ENCODE data around the gene WDR18. TPM values are rescaled to one million over a fixed set of nuclear protein-coding genes. Genes with fewer than 3 reads are reported as not detected.
"Not testable (repeated sequence)": the region's sequence is repeated elsewhere in the genome, so short reads cannot be mapped to it uniquely, and the experiment has no call there.

WDR18 gene
- total RNA-seq, 1 donor from 2014 or later: 38.6 TPM

DNA sequence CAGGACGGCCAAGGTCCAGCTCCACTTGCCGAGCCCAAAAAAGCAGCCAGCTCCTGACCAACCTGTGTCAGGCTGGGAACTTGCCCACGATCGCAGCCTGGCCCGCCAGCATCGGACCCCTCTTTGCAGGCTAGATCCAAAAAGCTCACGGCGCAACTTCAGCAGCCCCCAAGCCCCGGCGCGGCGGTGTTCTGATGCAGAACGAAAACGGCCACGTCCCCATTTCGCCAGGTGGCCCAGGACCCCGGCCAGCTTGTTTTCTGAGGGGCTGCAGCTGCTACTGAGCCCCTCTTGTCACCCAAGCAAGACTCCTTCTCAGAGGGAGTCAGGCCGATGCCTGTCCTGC is 35.4 kb downstream of the WDR18 start:
- H3K27me3 Mint-ChIP-seq (ENCODE audit: insufficient read depth, low read depth): peaks cover 9% of the 10 kb centered on the region
- no peak overlapping the region for H3K27ac Mint-ChIP-seq
- H3K79me2 ChIP-seq (ENCODE audit: low read depth): peaks cover 62% of the 10 kb centered on the region

DNA sequence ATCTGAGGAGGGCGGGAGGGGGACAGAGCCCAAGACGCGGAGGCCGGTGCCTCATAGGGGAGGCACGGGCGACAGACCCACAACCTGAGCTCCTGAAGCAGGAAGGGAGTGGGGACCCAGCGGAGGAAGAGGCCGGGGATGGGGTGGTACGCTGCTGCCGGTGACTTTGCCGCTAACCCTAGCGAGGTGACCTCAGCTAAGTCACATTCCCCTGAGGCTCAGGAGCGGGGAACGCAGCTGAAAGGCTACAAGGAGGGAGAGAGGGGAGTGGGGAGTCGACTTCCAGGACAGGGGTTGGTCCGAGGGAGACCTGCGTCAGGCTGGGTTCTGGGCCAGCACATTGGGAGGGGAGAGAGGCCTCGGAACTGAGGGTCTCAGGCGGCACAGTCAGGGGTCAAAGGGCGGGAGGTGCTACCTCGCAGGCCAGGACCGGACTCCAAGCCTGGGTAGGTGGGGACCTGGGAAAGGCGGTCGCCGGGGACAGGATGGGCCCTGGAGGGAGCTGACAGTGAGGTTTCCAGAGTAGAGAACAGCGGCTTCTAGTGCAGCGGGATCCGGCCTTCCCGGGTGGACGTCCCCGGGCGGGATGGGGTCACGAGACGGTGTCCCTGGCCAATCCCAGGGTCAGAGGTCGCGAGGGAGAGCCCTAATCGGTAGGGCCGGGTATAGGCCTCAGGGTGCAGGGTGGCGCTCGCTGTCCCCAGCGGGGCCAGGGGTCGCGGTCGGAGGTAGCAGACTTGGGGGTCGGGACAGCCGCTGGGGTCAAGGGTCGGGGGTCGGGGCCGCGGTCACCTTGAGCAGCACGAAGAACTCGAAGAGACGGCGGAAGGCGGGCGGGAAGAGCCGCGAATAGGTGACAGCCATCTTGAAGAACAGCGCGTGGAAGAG is 36.1 kb downstream of the WDR18 start:
- TF ChIP-seq EZH2phosphoT487 (IDR thresholded peaks at IDR 0.05) (no peak), CTCF (IDR thresholded peaks at IDR 0.05) (no peak), EZH2 (IDR thresholded peaks at IDR 0.05) (no peak)
- peaks cover 21% of the 10 kb centered on the region for H3K4me1 ChIP-seq
- no peaks in the 10 kb centered on the region for H3K9me3 ChIP-seq (ENCODE audit: low read depth)
- no peaks in the 10 kb centered on the region for H3K9me3 Mint-ChIP-seq
- H3K9ac ChIP-seq: peak overlapping the region; percentile 85
- no peak overlapping the region for H2AFZ ChIP-seq (replicated peaks)
- peaks cover 56% of the 10 kb centered on the region for H3K79me2 ChIP-seq (ENCODE audit: low read depth)
- no peaks in the 10 kb centered on the region for H3K36me3 Mint-ChIP-seq
- H3K36me3 ChIP-seq: no peaks in the 10 kb centered on the region
- H3K27ac Mint-ChIP-seq: peak overlapping the region; percentile 21
- H4K20me1 ChIP-seq (ENCODE audit: low read depth): peaks cover 54% of the 10 kb centered on the region
- H3K4me1 Mint-ChIP-seq: peaks cover 41% of the 10 kb centered on the region
- peak overlapping the region; percentile 97 for H3K4me2 ChIP-seq
- peaks cover 25% of the 10 kb centered on the region for H3F3A ChIP-seq (ENCODE audit: low read depth)
- H3K27me3 Mint-ChIP-seq (ENCODE audit: insufficient read depth, low read depth): peaks cover 11% of the 10 kb centered on the region
- peak overlapping the region; percentile 91 for H3K4me3 Mint-ChIP-seq
- peak overlapping the region; percentile 97 for H3K4me3 ChIP-seq
- H3K27me3 ChIP-seq: no peaks in the 10 kb centered on the region
- DNase-seq (ENCODE audit: low spot score): peak; percentile 43
- no peak overlapping the region for H3K27ac ChIP-seq

More for the DNA sequence above, 35.4 kb downstream of the WDR18 start:
- H3K9ac ChIP-seq: peak overlapping the region; percentile 85
- H3K36me3 ChIP-seq: no peaks in the 10 kb centered on the region
- H3K4me3 ChIP-seq: peak overlapping the region; percentile 97
- peaks cover 21% of the 10 kb centered on the region for H3K4me1 ChIP-seq
- H3K27ac ChIP-seq: no peak overlapping the region
- H4K20me1 ChIP-seq (ENCODE audit: low read depth): peaks cover 60% of the 10 kb centered on the region
- Mint-ChIP-seq H3K4me1 (peaks cover 39% of the 10 kb centered on the region), H3K4me3 (peak overlapping the region; percentile 91), H3K9me3 (no peaks in the 10 kb centered on the region), H3K36me3 (no peaks in the 10 kb centered on the region)
- DNase-seq (ENCODE audit: low spot score): no peak
- no peaks in the 10 kb centered on the region for H3K27me3 ChIP-seq
- peak overlapping the region; percentile 97 for H3K4me2 ChIP-seq
- peaks cover 21% of the 10 kb centered on the region for H3F3A ChIP-seq (ENCODE audit: low read depth)
- H2AFZ ChIP-seq (replicated peaks): no peak overlapping the region
- H3K9me3 ChIP-seq (ENCODE audit: low read depth): no peaks in the 10 kb centered on the region
- no peak for TF ChIP-seq EZH2phosphoT487 (IDR thresholded peaks at IDR 0.05)
- TF ChIP-seq CTCF (IDR thresholded peaks at IDR 0.05): no peak
- TF ChIP-seq EZH2 (IDR thresholded peaks at IDR 0.05): no peak

DNA sequence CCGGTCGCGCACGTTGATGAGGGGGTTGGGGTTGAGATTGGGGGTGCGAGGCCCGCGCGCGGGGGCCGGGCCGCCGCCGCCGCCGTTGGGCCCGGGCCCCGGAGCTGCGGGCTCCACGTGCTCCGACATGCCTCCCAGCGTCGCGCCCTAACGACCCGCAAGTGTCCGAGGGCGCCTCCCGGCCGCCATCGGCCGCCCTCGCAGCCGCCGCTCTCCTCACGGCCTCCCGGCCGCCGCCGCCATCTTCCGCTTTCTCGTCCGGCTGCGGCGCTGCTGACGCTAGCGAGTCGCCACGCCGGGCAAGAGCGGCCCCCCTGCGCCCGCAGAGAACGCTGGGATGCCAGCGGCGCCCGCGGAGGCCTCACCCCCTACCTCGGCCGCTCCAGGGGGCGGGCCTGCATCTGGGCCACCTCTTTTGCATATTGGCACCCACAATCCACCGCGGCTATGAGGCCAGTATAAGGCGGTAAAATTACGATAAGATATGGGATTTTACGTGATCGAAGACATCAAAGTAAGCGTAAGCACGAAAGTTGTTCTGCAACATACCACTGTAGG is 36.8 kb downstream of the WDR18 start, which contains the start of gene TMEM259:
TMEM259 (minus strand) TSS at position 256 of the 558 bp plus-strand sequence; CDS start at position 129, 127 bp downstream.
- H3K4me3 ChIP-seq: peak within 1 kb of the TSS; percentile 97
- H3K9ac ChIP-seq: peak within 1 kb of the TSS; percentile 85
- no peaks in the 10 kb centered on the region for H3K9me3 ChIP-seq (ENCODE audit: low read depth)
- peaks cover 49% of the 10 kb centered on the region for H3K79me2 ChIP-seq (ENCODE audit: low read depth)
- peak within 1 kb of the TSS; percentile 95 for H3K27ac ChIP-seq
- Mint-ChIP-seq H3K27ac (peak within 1 kb of the TSS; percentile 100), H3K4me1 (peaks cover 38% of the 10 kb centered on the region), H3K9me3 (no peaks in the 10 kb centered on the region), H3K27me3 (ENCODE audit: insufficient read depth, low read depth) (peaks cover 11% of the 10 kb centered on the region), H3K4me3 (peak within 1 kb of the TSS; percentile 91), H3K36me3 (no peaks in the 10 kb centered on the region)
- H3K4me1 ChIP-seq: peaks cover 17% of the 10 kb centered on the region
- H3K36me3 ChIP-seq: no peaks in the 10 kb centered on the region
- H2AFZ ChIP-seq (replicated peaks): peak within 1 kb of the TSS; percentile 27
- TF ChIP-seq CTCF (IDR thresholded peaks at IDR 0.05): peak; percentile 23
- no peak for TF ChIP-seq EZH2phosphoT487 (IDR thresholded peaks at IDR 0.05)
- H4K20me1 ChIP-seq (ENCODE audit: low read depth): peaks cover 47% of the 10 kb centered on the region
- peaks cover 33% of the 10 kb centered on the region for H3F3A ChIP-seq (ENCODE audit: low read depth)
- H3K27me3 ChIP-seq: no peaks in the 10 kb centered on the region
- peak; percentile 98 for DNase-seq (ENCODE audit: low spot score)
- H3K4me2 ChIP-seq: peak within 1 kb of the TSS; percentile 97

DNA sequence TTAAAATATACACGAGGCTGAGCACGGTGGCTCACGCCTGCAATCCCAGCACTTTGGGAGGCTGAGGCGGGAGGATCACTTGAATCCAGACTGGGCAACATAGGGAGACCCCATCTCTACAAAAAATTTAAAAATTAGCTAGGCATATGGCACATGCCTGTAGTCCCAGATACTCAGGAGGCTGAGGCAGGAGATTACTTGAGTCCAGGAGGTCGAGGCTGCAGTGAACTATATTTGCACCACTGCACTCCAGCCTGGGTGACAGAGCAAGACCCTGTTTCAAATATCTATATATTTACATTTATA is 39.7 kb downstream of the WDR18 start:
- H3K36me3 ChIP-seq; H3K4me3 ChIP-seq; H3K9me3 ChIP-seq (ENCODE audit: low read depth); H3K27me3 ChIP-seq; H3K27ac ChIP-seq; H3K36me3 Mint-ChIP-seq; H2AFZ ChIP-seq (replicated peaks); H3K4me2 ChIP-seq; H3K9me3 Mint-ChIP-seq; H3K27ac Mint-ChIP-seq; H3K9ac ChIP-seq; DNase-seq (ENCODE audit: low spot score): not testable (repeated sequence)
- H3K4me3 Mint-ChIP-seq: peak overlapping the region; percentile 52
- H4K20me1 ChIP-seq (ENCODE audit: low read depth): peaks cover 41% of the 10 kb centered on the region
- peaks cover 12% of the 10 kb centered on the region for H3K4me1 ChIP-seq
- H3K79me2 ChIP-seq (ENCODE audit: low read depth): peaks cover 44% of the 10 kb centered on the region
- H3F3A ChIP-seq (ENCODE audit: low read depth): peaks cover 58% of the 10 kb centered on the region
- H3K27me3 Mint-ChIP-seq (ENCODE audit: insufficient read depth, low read depth): peaks cover 11% of the 10 kb centered on the region
- peaks cover 26% of the 10 kb centered on the region for H3K4me1 Mint-ChIP-seq

DNA sequence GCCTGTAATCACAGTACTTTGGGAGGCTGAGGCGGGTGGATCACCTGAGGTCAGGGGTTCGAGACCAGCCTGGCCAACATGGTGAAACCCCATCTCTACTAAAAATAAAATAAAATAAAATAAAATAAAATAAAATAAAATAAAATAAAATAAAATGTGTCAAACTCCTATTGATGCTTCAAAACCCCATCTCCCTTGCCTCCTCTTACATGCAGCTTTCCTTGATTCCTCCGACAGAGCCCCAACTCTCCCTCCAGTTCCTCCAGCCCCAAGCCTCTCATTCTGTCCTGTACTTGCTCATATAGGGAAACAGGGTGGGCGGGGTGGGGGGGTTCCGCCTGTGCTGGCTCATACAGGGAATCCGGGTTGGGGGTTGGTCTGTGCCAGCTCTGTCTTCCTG is 40.9 kb downstream of the WDR18 start:
- Mint-ChIP-seq H3K4me1 (peaks cover 19% of the 10 kb centered on the region), H3K27ac (peak overlapping the region; percentile 80), H3K27me3 (ENCODE audit: insufficient read depth, low read depth) (peaks cover 11% of the 10 kb centered on the region), H3K4me3 (peak overlapping the region; percentile 71)
- H3K27me3 ChIP-seq; H3K9ac ChIP-seq; H3K4me3 ChIP-seq; H3K36me3 Mint-ChIP-seq; H3K36me3 ChIP-seq; H3K9me3 Mint-ChIP-seq; H3K4me2 ChIP-seq; H3K9me3 ChIP-seq (ENCODE audit: low read depth); DNase-seq (ENCODE audit: low spot score); H2AFZ ChIP-seq (replicated peaks); H3K4me1 ChIP-seq: not testable (repeated sequence)
- H4K20me1 ChIP-seq (ENCODE audit: low read depth): peaks cover 41% of the 10 kb centered on the region
- H3F3A ChIP-seq (ENCODE audit: low read depth): peaks cover 56% of the 10 kb centered on the region
- H3K79me2 ChIP-seq (ENCODE audit: low read depth): peaks cover 44% of the 10 kb centered on the region
- H3K27ac ChIP-seq: peak overlapping the region; percentile 86

All from neural progenitor cell (in vitro differentiated cells).